Measurements from ENCODE around the gene ATP1A1.
A peak's percentile ranks its signal among the peaks of the same experiment; 100 is the strongest.

Gene ATP1A1

DNA sequence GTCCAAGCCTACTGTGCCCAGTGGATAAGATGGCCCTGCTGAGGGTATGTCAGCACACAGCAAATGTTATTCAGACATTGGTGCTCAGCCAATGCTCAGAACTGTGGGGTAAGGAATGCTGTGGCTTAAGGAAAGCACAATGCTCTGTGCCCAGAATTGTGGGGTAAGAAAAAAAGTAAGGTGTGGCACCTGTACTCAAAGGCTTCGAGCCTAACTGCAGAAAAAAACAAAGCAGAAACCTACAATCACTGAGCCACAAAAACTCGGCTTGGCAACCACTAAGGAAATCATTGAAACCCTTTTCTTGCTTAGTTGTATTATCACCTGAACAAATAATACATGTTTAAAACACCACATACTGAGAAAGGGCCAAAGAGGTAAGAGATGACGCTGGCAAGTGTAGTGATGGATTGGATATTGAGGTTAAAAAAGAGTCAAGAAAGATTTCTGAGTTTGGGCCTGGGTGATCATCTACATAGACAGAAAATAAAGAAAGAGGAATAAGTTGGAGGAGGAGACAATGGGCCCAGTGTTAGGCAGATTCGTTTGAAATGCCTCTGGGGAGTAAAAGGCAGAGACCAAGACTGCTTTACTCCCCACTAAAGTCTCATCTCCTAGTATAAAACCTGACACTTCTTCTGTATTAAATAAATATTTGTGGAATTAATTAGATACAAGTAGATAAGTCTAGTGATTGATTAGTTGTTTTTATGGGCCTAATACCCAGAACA is 25.9 kb upstream of the ATP1A1 start:
- no peak for DNase-seq
- TF ChIP-seq, protein P1, sequence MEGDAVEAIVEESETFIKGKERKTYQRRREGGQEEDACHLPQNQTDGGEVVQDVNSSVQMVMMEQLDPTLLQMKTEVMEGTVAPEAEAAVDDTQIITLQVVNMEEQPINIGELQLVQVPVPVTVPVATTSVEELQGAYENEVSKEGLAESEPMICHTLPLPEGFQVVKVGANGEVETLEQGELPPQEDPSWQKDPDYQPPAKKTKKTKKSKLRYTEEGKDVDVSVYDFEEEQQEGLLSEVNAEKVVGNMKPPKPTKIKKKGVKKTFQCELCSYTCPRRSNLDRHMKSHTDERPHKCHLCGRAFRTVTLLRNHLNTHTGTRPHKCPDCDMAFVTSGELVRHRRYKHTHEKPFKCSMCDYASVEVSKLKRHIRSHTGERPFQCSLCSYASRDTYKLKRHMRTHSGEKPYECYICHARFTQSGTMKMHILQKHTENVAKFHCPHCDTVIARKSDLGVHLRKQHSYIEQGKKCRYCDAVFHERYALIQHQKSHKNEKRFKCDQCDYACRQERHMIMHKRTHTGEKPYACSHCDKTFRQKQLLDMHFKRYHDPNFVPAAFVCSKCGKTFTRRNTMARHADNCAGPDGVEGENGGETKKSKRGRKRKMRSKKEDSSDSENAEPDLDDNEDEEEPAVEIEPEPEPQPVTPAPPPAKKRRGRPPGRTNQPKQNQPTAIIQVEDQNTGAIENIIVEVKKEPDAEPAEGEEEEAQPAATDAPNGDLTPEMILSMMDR (IDR thresholded peaks at IDR 0.05; ENCODE audit: low read depth, low read length), result no peak
- Histone ChIP-seq H3K36me3 (no peaks in the 10 kb centered on the region), H3K27me3 (ENCODE audit: insufficient read depth, low read depth, severe bottlenecking) (no peaks in the 10 kb centered on the region), H3K27ac (peak overlapping the region; percentile 77), H3K9me3 (ENCODE audit: severe bottlenecking) (peaks cover 7% of the 10 kb centered on the region), H3K4me3 (ENCODE audit: low read depth, low read length) (no peak overlapping the region)

DNA sequence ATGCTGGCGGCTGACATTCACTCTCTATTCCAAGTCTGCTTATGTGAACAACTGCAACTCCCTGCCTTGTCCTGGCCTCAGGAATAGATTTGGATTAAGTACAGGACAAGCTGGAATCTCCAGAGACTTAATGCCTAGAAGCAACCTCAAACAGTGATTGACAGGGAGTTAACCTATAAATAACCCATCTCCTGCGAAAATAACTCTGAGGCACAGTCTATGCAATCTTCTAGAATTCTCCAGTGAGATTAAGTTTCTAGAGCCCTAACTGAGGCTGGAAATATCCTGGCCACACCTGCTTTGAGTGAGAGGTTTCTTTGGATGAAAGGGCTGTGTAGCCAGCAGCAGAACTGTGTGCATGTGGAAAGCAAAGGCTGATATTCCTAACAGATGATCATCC is 25.3 kb upstream of the ATP1A1 start:
- no peaks in the 10 kb centered on the region for H3K36me3 ChIP-seq
- TF ChIP-seq, protein P1 (IDR thresholded peaks at IDR 0.05; ENCODE audit: low read depth, low read length), result no peak
- DNase-seq, result peak; percentile 63
- peak overlapping the region; percentile 77 for H3K27ac ChIP-seq
- H3K4me3 ChIP-seq (ENCODE audit: low read depth, low read length), result no peak overlapping the region
- no peaks in the 10 kb centered on the region for H3K27me3 ChIP-seq (ENCODE audit: insufficient read depth, low read depth, severe bottlenecking)
- peaks cover 7% of the 10 kb centered on the region for H3K9me3 ChIP-seq (ENCODE audit: severe bottlenecking)

DNA sequence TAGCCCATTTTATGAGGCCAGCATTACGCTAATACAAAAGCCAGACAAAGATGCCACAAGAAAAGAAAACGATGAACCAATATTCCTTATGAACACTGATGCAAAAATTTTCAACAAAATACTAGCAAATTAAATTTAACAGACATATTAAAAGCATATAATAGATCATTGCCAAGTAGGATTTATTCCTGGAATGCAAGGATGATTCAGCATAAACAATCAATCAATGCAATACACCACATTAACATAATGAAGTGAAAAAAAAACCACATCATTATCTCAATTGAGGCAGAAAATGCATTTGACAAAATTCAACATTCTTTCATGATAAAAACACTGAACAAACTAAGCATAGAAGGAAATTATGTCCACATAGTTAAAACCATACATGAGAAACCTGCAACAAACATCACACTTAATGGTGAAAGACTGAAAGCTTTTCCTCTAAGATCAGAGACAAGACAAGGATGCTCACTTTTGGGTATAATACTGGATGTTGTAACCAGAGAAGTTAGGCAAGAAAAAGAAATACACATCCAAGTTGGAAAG is 22.9 kb upstream of the ATP1A1 start:
- no peaks in the 10 kb centered on the region for H3K36me3 ChIP-seq
- DNase-seq, result no peak
- H3K27ac ChIP-seq, result no peak overlapping the region
- peaks cover 7% of the 10 kb centered on the region for H3K9me3 ChIP-seq (ENCODE audit: severe bottlenecking)
- TF ChIP-seq, protein P1 (IDR thresholded peaks at IDR 0.05; ENCODE audit: low read depth, low read length), result no peak
- no peaks in the 10 kb centered on the region for H3K27me3 ChIP-seq (ENCODE audit: insufficient read depth, low read depth, severe bottlenecking)
- H3K4me3 ChIP-seq (ENCODE audit: low read depth, low read length), result no peak overlapping the region

DNA sequence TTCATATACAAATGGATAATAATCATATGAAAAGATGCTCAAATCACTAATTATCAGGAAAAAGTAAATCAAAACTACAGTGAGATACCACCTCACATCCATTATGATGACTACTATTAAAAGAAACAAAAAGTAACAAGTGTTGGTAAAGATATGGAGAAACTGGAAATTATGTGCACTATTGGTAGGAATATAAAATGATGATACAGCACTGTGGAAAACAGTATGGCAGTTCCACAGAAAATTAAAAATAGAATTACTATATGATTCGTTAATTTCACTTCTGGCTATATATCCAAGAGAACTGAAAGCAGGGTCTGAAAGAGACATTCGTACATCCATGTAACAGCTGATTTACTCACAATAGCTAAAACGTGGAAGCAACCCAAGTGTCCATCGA is 21.1 kb upstream of the ATP1A1 start:
- H3K36me3 ChIP-seq, result no peaks in the 10 kb centered on the region
- no peaks in the 10 kb centered on the region for H3K27me3 ChIP-seq (ENCODE audit: insufficient read depth, low read depth, severe bottlenecking)
- no peak overlapping the region for H3K27ac ChIP-seq
- TF ChIP-seq, protein P1 (IDR thresholded peaks at IDR 0.05; ENCODE audit: low read depth, low read length), result no peak
- no peak overlapping the region for H3K4me3 ChIP-seq (ENCODE audit: low read depth, low read length)
- H3K9me3 ChIP-seq (ENCODE audit: severe bottlenecking), result peaks cover 7% of the 10 kb centered on the region
- no peak for DNase-seq

DNA sequence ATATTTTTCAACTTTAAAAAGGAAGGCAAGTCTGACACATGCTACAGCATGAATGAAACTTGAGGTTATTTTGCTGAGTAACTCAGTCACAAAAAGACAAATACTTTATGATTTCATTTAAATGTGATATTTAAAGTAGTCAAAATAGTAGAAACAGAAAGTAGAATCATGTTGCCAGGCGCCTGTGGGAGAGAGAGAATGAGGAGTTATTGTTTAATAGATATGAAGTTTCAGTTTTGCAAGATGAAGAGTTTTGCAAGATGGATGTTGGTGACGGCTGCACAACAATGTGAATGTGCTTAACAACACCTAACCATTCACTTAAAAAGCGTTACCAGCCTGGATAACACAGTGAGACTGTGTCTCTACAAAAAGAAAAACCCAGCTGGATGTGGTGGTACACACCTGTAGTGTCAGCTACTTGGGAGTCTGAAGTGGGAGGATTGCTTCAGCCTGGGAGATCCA is 20.7 kb upstream of the ATP1A1 start:
- Histone ChIP-seq H3K9me3 (ENCODE audit: severe bottlenecking) (peaks cover 7% of the 10 kb centered on the region), H3K4me3 (ENCODE audit: low read depth, low read length) (no peak overlapping the region), H3K27ac (no peak overlapping the region), H3K36me3 (no peaks in the 10 kb centered on the region), H3K27me3 (ENCODE audit: insufficient read depth, low read depth, severe bottlenecking) (no peaks in the 10 kb centered on the region)
- TF ChIP-seq, protein P1 (IDR thresholded peaks at IDR 0.05; ENCODE audit: low read depth, low read length), result no peak
- no peak for DNase-seq

Data from WERI-Rb-1 (cell line).